ENCODE results near the gene TPK1.
"Not testable (repeated sequence)": the region's sequence is repeated elsewhere in the genome, so short reads cannot be mapped to it uniquely, and the experiment has no call there.

Gene TPK1

GRCh38 chr7:144821067-144821466 lies 14.8 kb downstream of the TPK1 start:
- DNase-seq, result no peak

GRCh38 chr7:144820552-144820951 lies 15.3 kb downstream of the TPK1 start:
- no peak for DNase-seq

GRCh38 chr7:144819566-144819965 lies 16.3 kb downstream of the TPK1 start:
- no peak for DNase-seq

GRCh38 chr7:144818511-144818910 lies 17.3 kb downstream of the TPK1 start:
- no peak for DNase-seq

GRCh38 chr7:144817001-144817400 lies 18.9 kb downstream of the TPK1 start:
- DNase-seq, result no peak

GRCh38 chr7:144814299-144814698 lies 21.6 kb downstream of the TPK1 start:
- no peak for DNase-seq

GRCh38 chr7:144812379-144813283 lies 23.2 kb downstream of the TPK1 start:
- DNase-seq, result no peak

GRCh38 chr7:144805627-144806239 lies 30.1 kb downstream of the TPK1 start:
- no peak for DNase-seq

GRCh38 chr7:144800678-144801436 lies 35.0 kb downstream of the TPK1 start:
- not testable (repeated sequence) for DNase-seq

- DNase-seq, result no peak
Measured at GRCh38 chr7:144796919-144797318, 38.9 kb downstream of the TPK1 start.

GRCh38 chr7:144792050-144792449 lies 43.8 kb downstream of the TPK1 start:
- no peak for DNase-seq

GRCh38 chr7:144791488-144791887 lies 44.4 kb downstream of the TPK1 start:
- no peak for DNase-seq

GRCh38 chr7:144787127-144787526 lies 48.7 kb downstream of the TPK1 start:
- no peak for DNase-seq

GRCh38 chr7:144786522-144786921 lies 49.3 kb downstream of the TPK1 start:
- no peak for DNase-seq

- no peak for DNase-seq
Measured at GRCh38 chr7:144786079-144786478, 49.8 kb downstream of the TPK1 start.

GRCh38 chr7:144785521-144785920 lies 50.3 kb downstream of the TPK1 start:
- no peak for DNase-seq

GRCh38 chr7:144784943-144785342 lies 50.9 kb downstream of the TPK1 start:
- no peak for DNase-seq

- DNase-seq, result no peak
Measured at GRCh38 chr7:144784441-144784840, 51.4 kb downstream of the TPK1 start.

GRCh38 chr7:144782883-144783282 lies 53.0 kb downstream of the TPK1 start:
- no peak for DNase-seq

GRCh38 chr7:144780071-144780608 lies 55.7 kb downstream of the TPK1 start:
- no peak for DNase-seq

GRCh38 chr7:144777889-144778288 lies 58.0 kb downstream of the TPK1 start:
- DNase-seq, result not testable (repeated sequence)

- no peak for DNase-seq
Measured at GRCh38 chr7:144777005-144777839, 58.6 kb downstream of the TPK1 start.
